ENCODE measurements around the gene KNCN. TPM values are rescaled to one million over a fixed set of nuclear protein-coding genes. Genes with fewer than 3 reads are reported as not detected.

The KNCN gene
- total RNA-seq, 1 donor = not detected

GRCh38 chr1:46512135-46512791, 39.2 kb downstream of the KNCN start:
- H3K27me3 ChIP-seq (ENCODE audit: insufficient read depth, low read length) = peaks cover 12% of the 10 kb centered on the region

GRCh38 chr1:46510998-46511365, 40.5 kb downstream of the KNCN start:
- Histone ChIP-seq H3K36me3 (ENCODE audit: insufficient read depth, low read length) (no peaks in the 10 kb centered on the region), H3K27ac (ENCODE audit: low read depth, low read length) (no peak overlapping the region), H3K4me3 (ENCODE audit: insufficient read depth, low read length) (no peak overlapping the region), H3K4me1 (ENCODE audit: insufficient read depth, low read length) (peaks cover 4% of the 10 kb centered on the region), H4K20me1 (ENCODE audit: insufficient read depth, low read length) (no peaks in the 10 kb centered on the region), H3K79me2 (ENCODE audit: insufficient read depth, low read length) (no peaks in the 10 kb centered on the region), H2AFZ (ENCODE audit: low read length) (no peak overlapping the region), H3K27me3 (ENCODE audit: insufficient read depth, low read length) (peaks cover 7% of the 10 kb centered on the region), H3K9me3 (ENCODE audit: low read depth, low read length) (no peaks in the 10 kb centered on the region), H3K4me2 (ENCODE audit: insufficient read depth, low read length) (no peak overlapping the region)
- DNase-seq (ENCODE audit: insufficient read length, low spot score, missing footprints) = no peak
- TF ChIP-seq CTCF (IDR thresholded peaks at IDR 0.05; ENCODE audit: extremely low read depth, low read depth, low read length) = no peak

More at GRCh38 chr1:46512135-46512791, 39.2 kb downstream of the KNCN start:
- peak; percentile 45 for DNase-seq (ENCODE audit: insufficient read length, low spot score, missing footprints)
- H3K36me3 ChIP-seq (ENCODE audit: insufficient read depth, low read length) = no peaks in the 10 kb centered on the region
- no peak for TF ChIP-seq CTCF (IDR thresholded peaks at IDR 0.05; ENCODE audit: extremely low read depth, low read depth, low read length)
- no peaks in the 10 kb centered on the region for H4K20me1 ChIP-seq (ENCODE audit: insufficient read depth, low read length)
- no peaks in the 10 kb centered on the region for H3K79me2 ChIP-seq (ENCODE audit: insufficient read depth, low read length)
- no peak overlapping the region for H3K4me3 ChIP-seq (ENCODE audit: insufficient read depth, low read length)
- H3K9me3 ChIP-seq (ENCODE audit: low read depth, low read length) = no peaks in the 10 kb centered on the region
- H3K4me1 ChIP-seq (ENCODE audit: insufficient read depth, low read length) = peaks cover 4% of the 10 kb centered on the region
- no peak overlapping the region for H2AFZ ChIP-seq (ENCODE audit: low read length)
- no peak overlapping the region for H3K27ac ChIP-seq (ENCODE audit: low read depth, low read length)
- no peak overlapping the region for H3K4me2 ChIP-seq (ENCODE audit: insufficient read depth, low read length)

- no peak overlapping the region for H3K4me3 ChIP-seq (ENCODE audit: insufficient read depth, low read length)
- H3K27me3 ChIP-seq (ENCODE audit: insufficient read depth, low read length) = peaks cover 7% of the 10 kb centered on the region
- no peak for TF ChIP-seq CTCF (IDR thresholded peaks at IDR 0.05; ENCODE audit: extremely low read depth, low read depth, low read length)
- no peak overlapping the region for H3K4me2 ChIP-seq (ENCODE audit: insufficient read depth, low read length)
- H3K36me3 ChIP-seq (ENCODE audit: insufficient read depth, low read length) = no peaks in the 10 kb centered on the region
- no peaks in the 10 kb centered on the region for H4K20me1 ChIP-seq (ENCODE audit: insufficient read depth, low read length)
- no peak overlapping the region for H2AFZ ChIP-seq (ENCODE audit: low read length)
- no peaks in the 10 kb centered on the region for H3K9me3 ChIP-seq (ENCODE audit: low read depth, low read length)
- DNase-seq (ENCODE audit: insufficient read length, low spot score, missing footprints) = peak; percentile 80
- peaks cover 4% of the 10 kb centered on the region for H3K4me1 ChIP-seq (ENCODE audit: insufficient read depth, low read length)
- H3K79me2 ChIP-seq (ENCODE audit: insufficient read depth, low read length) = no peaks in the 10 kb centered on the region
- H3K27ac ChIP-seq (ENCODE audit: low read depth, low read length) = no peak overlapping the region
Observed at GRCh38 chr1:46510341-46510997, 41.0 kb downstream of the KNCN start.

GRCh38 chr1:46508757-46509156, 42.7 kb downstream of the KNCN start:
- Histone ChIP-seq H4K20me1 (ENCODE audit: insufficient read depth, low read length) (no peaks in the 10 kb centered on the region), H3K27ac (ENCODE audit: low read depth, low read length) (no peak overlapping the region), H3K27me3 (ENCODE audit: insufficient read depth, low read length) (peaks cover 5% of the 10 kb centered on the region), H3K4me3 (ENCODE audit: insufficient read depth, low read length) (no peak overlapping the region), H3K4me1 (ENCODE audit: insufficient read depth, low read length) (peaks cover 4% of the 10 kb centered on the region), H3K79me2 (ENCODE audit: insufficient read depth, low read length) (no peaks in the 10 kb centered on the region), H3K36me3 (ENCODE audit: insufficient read depth, low read length) (no peaks in the 10 kb centered on the region), H3K4me2 (ENCODE audit: insufficient read depth, low read length) (no peak overlapping the region), H3K9me3 (ENCODE audit: low read depth, low read length) (no peaks in the 10 kb centered on the region), H2AFZ (ENCODE audit: low read length) (no peak overlapping the region)
- no peak for TF ChIP-seq CTCF (IDR thresholded peaks at IDR 0.05; ENCODE audit: extremely low read depth, low read depth, low read length)
- DNase-seq (ENCODE audit: insufficient read length, low spot score, missing footprints) = peak; percentile 96
